GM21367 (cell line): ENCODE measurements around the gene C17orf78.
"Not testable (repeated sequence)": the region's sequence is repeated elsewhere in the genome, so short reads cannot be mapped to it uniquely, and the experiment has no call there.

Experiments used
- ATAC-seq: cut with Tn5 transposase; IDR thresholded peaks from one replicate; pipeline ENCODE4 v1.9.1; 2021; ENCODE audit not compliant: unreplicated experiment

Gene C17orf78

DNA sequence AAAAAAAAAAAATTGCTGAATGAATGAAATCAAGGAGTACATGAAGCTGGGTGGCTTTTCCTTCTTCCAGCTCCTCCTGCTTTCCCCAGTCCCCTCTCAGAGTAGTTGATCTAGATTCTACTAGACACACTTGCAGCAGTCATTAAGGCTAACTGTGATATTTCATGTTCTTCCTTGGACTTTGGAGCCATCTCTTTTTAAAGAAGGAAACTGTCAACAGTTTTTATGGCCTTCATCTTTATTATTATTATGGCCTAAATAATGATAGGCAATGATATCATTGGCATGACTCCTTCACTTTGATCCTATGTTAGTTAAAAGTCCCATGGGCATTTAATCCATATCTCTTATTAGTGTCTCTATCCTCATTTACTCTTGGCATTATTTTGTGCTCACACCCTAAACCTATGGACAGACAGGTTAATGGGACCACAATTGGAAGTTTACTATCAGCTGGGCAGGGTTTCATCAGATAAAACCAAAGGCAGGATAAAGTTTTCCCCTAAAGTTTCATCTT lies 9.7 kb downstream of the C17orf78 start:
- no peak for ATAC-seq

DNA sequence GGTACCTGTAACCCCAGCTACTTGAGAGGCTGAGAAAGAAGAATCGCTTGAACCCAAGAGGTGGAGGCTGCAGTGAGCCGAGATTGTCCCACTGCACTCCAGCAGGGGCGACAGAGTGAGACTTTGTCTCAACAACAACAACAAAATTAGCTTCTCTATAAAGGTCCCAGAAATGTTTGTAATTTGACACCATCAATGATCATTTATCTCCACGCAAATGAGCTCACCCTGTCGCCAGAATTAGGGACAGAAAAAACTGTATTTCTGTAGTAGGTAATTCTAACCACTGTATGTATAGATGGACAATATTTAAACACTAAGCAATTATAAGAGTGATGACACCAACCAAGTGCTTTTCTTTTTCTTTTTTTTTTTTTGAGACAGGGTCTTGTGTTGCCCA lies 10.7 kb downstream of the C17orf78 start:
- ATAC-seq, result no peak

DNA sequence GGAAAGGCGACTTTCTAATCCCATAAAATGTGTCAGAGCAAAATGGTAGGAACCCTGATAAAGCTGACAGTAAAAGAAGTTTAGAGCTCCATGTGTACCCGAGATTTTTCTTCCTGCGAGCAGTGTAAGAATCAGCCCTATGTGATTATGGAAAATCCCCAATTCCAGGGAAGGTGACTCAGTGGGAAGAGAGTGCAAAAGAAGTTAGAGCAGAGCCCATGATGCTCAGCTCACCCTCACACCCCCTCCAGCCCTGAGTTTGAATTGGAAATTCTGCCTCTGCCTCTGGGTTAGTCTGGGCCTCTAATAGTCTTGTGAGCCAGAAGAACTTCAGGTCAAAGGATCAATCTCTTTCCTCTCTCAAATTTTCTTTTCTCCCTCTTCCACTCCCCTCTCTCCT lies 12.5 kb downstream of the C17orf78 start:
- ATAC-seq, result no peak

DNA sequence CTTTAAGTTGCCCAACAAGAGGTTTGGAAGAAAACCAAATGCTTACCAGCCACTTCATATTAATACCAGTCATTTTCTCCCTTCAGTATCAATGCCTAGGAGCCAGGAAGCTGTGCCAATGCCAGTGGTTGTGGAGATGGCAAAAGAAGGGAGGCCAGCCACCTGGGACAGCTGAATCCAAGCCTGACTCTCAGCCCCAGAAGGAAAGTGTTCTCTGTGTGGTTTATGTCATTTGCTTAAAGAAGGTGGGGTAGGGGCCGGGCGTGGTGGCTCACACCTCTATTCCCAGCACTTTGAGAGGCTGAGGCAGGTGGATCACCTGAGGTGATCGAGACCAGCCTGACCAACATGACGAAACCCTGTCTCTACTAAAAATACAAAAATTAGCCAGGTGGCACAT lies 13.4 kb downstream of the C17orf78 start:
- ATAC-seq, result no peak

DNA sequence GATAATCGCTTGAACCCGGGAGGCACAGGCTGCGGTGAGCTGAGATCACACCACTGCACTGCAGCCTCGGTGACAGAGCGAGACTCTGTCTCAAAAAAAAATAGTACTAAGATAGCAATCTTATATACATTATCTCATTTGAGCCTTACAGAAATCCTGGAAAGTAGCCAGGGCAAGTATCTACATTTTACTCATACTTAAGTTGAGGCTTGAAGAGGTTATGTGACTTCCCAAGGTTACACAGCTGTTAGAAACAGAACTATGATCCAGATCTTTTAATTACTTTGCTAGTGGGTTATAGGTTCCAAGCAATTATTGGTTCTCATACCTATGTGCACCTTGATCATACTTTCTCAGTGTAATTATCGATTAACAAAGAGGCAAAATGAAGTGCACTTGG lies 15.4 kb downstream of the C17orf78 start:
- no peak for ATAC-seq

DNA sequence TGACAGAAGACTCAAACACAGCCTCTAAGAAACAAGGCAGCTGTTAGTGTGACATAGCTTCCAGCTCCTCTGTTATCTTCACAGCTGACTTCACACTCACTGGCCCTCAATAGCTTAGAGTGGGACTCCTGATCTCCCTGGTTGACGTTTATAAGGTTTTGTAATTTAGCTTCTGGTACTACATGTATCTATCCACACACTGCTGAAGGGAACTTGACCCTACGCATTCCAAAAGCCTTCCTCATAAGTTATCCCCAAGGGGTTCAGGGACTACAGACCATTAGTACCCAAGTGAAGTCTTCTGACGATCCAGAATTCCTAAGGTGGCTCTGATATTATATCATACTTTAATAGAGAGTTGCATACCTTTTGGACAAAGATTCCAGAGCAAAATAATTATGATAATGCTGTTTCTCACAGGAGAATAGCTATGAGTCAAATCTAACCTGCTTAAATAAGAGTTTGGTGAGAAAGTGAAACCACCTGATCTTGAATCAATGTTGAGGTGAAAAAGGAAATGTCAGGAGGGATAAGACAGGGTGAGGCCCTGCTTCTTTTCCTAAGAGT lies 16.3 kb downstream of the C17orf78 start:
- no peak for ATAC-seq

DNA sequence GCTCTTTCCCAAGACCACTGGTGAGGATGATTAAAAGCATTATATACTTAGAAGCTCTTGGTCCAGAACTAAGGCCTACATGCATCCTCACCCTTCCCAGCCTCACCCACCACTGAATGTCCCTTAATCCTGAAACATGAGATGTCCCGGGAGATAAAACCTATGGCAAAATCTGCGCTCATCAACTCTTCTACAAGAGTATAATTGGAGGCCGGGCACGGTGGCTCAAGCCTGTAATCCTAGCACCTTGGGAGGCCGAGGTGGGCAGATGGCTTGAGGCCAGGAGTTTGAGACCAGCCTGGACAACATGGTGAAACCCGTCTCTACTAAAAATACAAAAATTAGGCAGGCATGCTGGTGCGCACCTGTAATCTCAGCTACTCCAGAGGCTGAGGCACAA lies 17.6 kb downstream of the C17orf78 start:
- ATAC-seq, result no peak

DNA sequence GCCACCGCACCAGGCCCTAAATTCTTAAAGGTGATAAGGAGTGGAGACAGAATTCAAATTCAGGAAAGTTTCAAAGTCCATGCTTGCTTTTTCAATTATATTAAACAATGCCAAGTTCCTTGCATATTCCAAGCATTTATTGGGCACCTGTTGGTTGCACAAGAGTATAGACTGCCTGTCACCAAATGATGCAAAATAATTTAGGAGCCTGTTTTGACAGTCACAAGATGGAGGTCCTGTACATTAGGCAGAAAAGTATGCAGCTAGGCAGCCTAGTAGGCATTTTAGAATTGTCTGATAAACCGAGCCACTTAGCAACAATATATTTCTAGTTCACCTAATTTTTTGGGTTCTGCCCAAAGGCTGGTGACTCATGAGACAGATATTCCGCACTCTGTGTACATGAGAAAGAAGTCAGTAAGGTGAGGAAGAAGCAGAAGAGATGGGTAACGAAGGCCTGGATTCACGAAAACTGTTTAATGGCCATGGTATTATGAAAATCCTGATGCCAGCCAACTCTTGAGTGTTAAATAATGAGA lies 23.5 kb downstream of the C17orf78 start:
- ATAC-seq, result no peak

DNA sequence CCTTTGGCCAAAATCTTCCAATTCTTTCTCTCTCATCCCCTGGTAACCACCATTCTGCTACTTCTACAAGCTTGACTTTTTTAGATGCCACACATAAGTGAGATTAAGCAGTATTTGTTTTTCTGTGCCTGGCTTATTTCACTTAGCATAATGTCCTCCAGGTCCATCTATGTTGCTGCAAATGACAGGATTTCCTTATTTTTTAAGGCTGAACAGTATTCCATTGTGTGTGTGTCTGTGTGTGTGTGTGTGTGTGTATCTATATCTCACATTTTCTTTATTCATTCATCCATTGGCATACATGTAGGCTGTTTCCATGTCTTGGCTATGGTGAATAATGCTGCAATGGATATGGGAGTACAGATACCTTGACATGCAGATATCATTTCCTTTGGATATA lies 24.7 kb downstream of the C17orf78 start:
- no peak for ATAC-seq

DNA sequence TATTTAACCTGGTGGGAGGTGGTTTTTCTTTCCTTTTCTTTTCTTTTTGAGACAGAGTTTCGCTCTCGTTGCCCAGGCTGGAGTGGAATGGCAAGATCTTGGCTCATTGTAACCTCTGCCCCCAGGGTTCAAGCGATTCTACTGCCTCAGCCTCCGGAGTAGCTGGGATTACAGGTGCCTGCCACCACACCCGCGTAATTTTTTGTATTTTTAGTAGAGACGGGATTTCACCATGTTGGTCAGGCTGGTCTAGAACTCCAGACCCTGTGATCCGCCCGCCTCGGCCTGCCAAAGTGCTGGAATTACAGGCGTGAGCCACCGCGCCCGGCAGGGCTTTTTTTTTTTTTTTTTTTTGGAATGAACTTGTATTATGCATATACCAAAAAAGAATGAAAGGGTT lies 29.7 kb downstream of the C17orf78 start:
- ATAC-seq, result not testable (repeated sequence)

DNA sequence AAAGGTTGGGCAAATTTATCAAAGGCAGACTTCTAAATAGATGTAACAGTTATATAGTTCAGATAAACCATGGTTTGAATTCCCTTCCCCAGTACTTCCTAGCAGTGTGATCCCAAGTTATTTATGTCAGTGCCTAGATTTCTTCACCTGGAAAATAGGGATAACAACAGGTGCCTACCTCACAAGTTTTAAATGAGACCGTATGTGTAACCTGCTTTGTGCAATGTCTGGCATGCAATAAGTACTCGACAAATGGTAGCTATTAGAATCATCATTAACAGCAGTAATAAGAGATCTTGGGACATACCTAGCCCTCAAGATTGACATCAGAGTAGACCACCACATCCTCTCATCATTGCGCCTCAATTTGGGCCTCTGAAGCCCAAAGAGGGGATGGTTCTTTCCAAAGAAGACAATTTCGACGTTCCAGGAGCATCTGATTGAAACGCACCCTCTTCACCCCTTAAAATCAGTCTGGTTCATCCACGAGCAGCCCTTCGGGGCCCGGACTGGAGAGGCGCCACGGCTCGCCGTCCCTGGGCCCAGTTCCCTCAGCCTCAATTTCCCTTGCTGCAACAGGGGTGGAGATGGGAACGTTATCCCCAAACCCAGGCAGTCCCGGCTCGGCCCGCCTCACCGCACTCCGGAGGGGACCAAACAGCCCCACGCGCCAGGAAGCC lies 30.3 kb downstream of the C17orf78 start:
- ATAC-seq, result no peak

DNA sequence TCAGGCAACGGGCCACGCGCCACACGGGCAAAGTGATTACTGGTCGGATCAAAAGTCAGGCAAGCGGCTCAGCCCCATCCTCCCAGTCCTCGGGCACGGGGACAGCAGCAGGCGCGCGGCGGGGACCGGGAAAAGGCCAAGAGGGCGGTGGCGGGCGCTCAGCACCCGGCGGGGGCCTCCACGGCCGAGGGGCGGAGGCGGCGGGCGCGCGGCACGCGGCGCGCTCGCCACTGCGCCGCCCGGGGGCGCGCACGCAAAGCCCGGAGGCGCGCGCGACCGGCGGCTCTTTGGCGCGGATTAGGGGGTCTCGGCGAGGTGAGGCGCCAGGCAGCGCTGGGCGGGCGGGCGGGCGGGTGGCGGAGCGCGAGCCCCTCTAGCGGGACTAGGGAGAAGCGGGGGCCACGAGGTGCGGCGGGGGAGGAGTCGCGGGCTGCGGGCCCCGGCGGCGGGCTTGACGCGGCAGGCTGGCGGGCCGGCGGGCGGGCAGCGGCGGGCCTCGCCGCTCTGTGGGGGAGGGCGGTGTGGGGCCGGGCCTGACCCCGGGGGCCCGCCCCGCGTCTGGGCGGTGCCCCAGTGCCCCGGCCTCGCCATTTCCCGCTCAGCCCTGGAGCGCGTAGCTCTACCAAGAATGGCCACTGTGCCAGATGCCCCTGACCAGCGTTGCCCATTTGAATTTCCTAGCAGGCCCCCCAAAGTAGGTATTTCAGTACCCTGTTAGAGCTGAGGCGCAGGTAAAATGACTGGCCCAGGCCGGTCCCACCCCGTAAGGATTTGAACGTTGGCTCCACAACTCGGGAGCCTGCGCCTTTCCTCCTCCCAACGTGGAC lies 31.1 kb downstream of the C17orf78 start, which contains the start of the genes ACACA and TADA2A:
Gene ACACA, minus strand, starts transcription at position 202 of the 827 bp plus-strand sequence. CDS start 537 bp downstream, outside the sequence.
Gene TADA2A, plus strand, starts transcription at position 252 of the 827 bp plus-strand sequence. CDS start 4,480 bp downstream, outside the sequence.
- peak; percentile 63 for ATAC-seq

DNA sequence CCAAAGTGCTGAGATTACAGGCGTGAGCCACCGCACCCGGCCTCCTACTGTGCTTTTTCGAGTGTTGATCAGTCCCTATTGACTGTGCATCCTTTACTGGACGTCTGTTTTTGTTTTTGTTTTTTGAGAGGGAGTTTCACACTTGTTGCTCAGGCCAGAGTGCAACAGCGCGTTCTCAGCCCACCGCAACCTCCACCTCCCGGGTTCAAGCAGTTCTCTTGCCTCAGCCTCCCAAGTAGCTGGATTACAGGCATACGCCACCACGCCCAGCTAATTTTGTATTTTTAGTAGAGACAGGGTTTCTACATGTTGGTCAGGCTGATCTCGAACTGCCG lies 32.3 kb downstream of the C17orf78 start:
- not testable (repeated sequence) for ATAC-seq

DNA sequence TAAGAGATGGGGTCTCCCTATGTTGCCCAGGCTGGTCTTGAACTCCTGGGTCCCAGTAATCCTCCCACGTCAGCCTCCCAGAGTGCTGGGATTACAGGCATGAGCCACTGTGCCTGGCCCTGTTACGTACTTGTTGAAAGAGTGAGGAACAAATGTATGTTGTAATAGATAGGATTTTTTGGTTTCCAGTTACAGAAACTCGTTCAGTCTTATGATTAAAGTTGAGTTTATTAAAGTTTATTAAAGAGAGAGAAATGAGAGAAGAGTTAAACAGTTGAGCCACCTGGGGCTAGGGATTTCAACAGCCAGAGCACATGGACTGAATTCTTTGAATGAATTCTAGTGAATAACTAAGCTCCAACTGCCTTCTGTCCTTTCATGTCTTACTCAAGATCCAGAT lies 34.6 kb downstream of the C17orf78 start:
- ATAC-seq, result no peak

DNA sequence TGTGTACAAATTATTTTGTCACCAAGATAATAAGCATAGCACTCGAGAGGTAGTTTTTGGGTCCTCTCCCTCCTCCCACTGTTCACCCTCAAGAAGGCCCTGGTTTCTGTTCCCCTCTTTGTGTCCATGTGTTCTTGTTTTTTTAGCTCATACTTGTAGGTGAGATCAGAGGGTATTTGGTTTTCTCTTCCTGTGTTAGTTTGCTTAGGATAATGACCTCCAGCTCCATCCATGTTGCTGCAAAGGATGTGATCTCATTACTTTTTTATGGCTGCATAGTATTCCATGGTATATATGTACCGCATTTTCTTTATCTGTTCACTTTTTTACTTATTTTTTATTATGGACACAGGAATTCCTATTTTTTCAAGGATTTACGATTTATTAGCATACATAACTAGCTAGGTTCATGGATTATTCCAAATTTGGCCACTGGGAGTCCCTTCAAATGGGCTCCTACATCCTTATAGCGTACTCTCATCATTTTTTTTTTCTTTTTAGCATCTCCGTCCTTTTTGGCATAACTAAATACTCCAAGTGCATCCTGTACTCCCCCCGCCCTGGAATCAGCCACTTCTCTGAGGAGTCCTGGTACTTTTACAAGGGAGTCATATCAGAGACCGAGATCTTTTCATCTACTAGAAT lies 38.2 kb downstream of the C17orf78 start:
- ATAC-seq, result no peak

DNA sequence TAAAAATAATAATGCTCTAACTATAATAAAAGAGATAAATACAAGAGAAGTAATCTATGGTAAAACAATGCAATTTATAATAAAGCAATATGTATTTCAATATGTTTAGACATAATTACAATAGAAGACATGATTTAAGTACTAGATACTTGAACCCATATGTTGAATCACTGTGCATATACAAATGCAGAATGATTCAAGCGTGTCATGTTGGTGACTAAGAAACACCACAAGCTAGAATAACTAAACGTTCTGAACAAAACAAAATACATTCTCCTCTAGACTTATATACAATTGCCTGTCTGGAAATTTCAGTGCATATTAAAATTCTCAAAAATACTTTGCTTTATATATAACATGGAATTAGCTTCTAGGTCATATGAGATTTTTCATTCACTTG lies 42.1 kb downstream of the C17orf78 start:
- no peak for ATAC-seq

DNA sequence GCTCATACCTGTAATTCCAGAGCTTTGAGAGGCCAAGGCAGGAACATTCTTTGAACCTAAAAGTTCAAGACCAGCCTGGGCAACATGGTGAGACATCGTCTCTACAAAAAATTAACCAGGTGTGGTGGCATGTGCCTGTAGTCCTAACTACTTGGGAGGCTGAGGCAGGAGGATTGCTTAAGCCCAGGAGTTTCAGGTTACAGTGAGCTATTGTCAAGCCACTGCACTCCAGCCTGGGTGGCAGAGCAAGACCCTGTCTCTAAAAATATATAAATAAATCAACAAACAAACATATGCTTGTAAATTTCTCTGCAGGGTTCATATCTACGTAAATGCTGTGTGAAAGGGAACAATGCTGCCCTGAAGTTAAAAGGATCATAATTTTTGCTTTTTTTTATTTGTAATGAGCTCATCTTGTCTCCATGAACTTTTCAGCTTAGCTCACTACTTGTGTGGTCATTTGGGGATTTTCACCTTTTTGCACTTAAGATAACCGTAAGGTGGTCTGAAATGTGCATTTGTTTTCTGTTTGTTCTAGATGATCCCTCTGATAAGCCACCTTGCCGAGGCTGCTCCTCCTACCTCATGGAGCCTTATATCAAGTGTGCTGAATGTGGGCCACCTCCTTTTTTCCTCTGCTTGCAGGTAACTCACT lies 47.3 kb downstream of the C17orf78 start:
- ATAC-seq, result no peak

DNA sequence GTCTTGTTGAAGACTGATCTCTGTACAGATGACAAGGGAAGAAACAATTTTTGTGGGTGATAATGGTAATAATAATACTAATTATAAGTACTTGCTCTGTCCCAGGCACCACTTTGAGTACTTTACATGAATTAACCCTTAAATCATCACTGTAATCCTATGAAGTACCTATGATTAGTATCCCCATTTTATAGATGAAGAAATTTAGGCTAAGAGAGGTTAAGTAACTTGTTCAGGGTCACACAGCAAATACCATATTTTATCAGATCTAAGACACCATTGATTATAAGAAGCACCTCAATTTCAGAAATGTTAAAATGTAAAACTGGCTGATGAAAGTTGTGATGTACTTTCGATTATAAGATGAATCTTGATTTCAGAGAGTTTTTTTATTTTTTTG lies 49.5 kb downstream of the C17orf78 start:
- no peak for ATAC-seq

DNA sequence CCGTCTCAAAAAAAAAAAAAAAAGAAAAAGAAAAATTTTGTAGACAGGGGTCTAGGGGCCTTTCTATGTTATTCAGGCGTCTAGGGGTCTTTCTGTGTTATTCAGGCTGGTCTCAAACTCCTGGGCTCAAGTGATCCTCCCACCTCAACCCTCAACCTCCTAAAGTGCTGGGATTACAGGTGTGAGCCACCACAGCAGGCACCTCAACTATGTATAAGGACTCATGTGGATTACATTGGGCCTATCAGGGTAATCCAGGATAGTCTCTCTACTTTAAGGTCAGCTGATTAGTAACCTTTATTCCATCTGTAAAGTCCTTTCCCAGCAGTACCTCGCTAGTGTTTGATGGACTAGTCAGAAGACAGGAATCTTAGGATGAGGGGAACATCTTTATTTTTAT lies 53.3 kb downstream of the C17orf78 start:
- no peak for ATAC-seq

DNA sequence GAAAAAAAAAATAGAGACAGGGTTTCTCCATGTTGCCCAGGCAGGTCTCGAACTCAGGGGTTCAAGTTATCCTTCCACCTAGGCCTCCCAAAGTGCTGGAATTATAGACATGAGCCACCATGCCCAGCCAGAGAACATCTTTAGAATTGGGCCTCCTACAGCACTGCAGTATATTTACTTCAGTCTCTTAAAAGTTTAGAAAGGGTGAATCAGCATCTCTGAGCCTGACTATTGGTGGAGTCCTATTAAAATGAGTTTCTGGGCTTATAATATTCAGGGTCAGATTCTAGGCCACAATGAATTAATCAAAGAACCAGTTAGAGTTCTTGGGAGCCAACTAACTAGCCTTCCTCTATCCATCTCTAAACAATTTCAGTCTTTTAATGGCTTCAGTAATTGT lies 53.7 kb downstream of the C17orf78 start:
- no peak for ATAC-seq
